Calu3 (cell line): ENCODE data around the gene VPS51. TPM values are rescaled to one million over a fixed set of nuclear protein-coding genes. Genes with fewer than 3 reads are reported as not detected.

ENCODE experiments used
- BruUV-seq: library from RNA; stranded (reverse); fragments of 400-500 nt; replicated peaks from 2 replicates; lab custom pipeline; 2021; lab: Mats Ljungman, UMichigan
- CTCF ChIA-PET: fragments of 300-600 bp; sonication (Branson Sonifier 250); formaldehyde crosslinking; loops from one replicate; lab custom pipeline; 2022; ENCODE audit warnings: antibody characterized with exemption; lab: Charles Lee
- DNase-seq: peaks from one replicate; pipeline ENCODE4 v3.0.0; 2022
- H3K27ac Mint-ChIP-seq: one replicate; pipeline ENCODE4 v1.8.0; 2022; ENCODE audit warnings: mixed read lengths; ENCODE audit not compliant: unreplicated experiment
- H3K27me3 Mint-ChIP-seq: one replicate; pipeline ENCODE4 v1.8.0; 2022; ENCODE audit warnings: mixed read lengths; ENCODE audit not compliant: unreplicated experiment
- H3K36me3 Mint-ChIP-seq: one replicate; pipeline ENCODE4 v1.8.0; 2022; ENCODE audit warnings: mild to moderate bottlenecking, moderate library complexity, mixed read lengths; ENCODE audit not compliant: insufficient read depth, unreplicated experiment
- H3K4me1 Mint-ChIP-seq: one replicate; pipeline ENCODE4 v1.8.0; 2022; ENCODE audit warnings: mild to moderate bottlenecking, low read depth, mixed read lengths; ENCODE audit not compliant: unreplicated experiment
- H3K4me3 Mint-ChIP-seq: one replicate; pipeline ENCODE4 v1.8.0; 2022; ENCODE audit warnings: mild to moderate bottlenecking, low read depth, moderate library complexity, mixed read lengths; ENCODE audit not compliant: unreplicated experiment
- H3K9me3 Mint-ChIP-seq: one replicate; pipeline ENCODE4 v1.8.0; 2022; ENCODE audit warnings: low read depth, mixed read lengths; ENCODE audit not compliant: unreplicated experiment
- CTCF ChIP-seq: fragments of 200-600 bp; IDR thresholded peaks from one replicate; pipeline ENCODE4 v1.8.0; 2022; ENCODE audit warnings: antibody characterized with exemption; ENCODE audit not compliant: unreplicated experiment
- intact Hi-C: fragments of 100-400 bp; cut with micrococcal nuclease; formaldehyde crosslinking; loops from one replicate; pipeline ENCODE4 v1.10.0; 2022; ENCODE audit not compliant: unreplicated experiment
- total RNA-seq: library from RNA; stranded (reverse); gene quantifications from 2 replicates; pipeline ENCODE4 v1.2.3, GENCODE V29; 2022

The VPS51 gene
- total RNA-seq, 1 experiment from 2014 or later: 78.1 TPM

GRCh38 chr11:65130631-65131416, 34.8 kb downstream of the VPS51 start:
- intact Hi-C loops: no loop called here
- Mint-ChIP-seq H3K27ac (peak overlapping the region; percentile 24), H3K27me3 (no peaks in the 10 kb centered on the region), H3K9me3 (no peaks in the 10 kb centered on the region), H3K36me3 (peaks cover 92% of the 10 kb centered on the region), H3K4me3 (no peak overlapping the region), H3K4me1 (peaks cover 17% of the 10 kb centered on the region)
- no TSS peak for BruUV-seq
- TF ChIP-seq CTCF: no peak
- CTCF ChIA-PET: no interaction called here
- DNase-seq: no peak

GRCh38 chr11:65131417-65131776, 35.4 kb downstream of the VPS51 start:
- no peak for DNase-seq
- no peaks in the 10 kb centered on the region for H3K9me3 Mint-ChIP-seq
- CTCF ChIA-PET: no interaction called here
- intact Hi-C loops: no loop called here
- BruUV-seq: no TSS peak
- peaks cover 90% of the 10 kb centered on the region for H3K36me3 Mint-ChIP-seq
- no peak for TF ChIP-seq CTCF
- H3K4me3 Mint-ChIP-seq: no peak overlapping the region
- H3K4me1 Mint-ChIP-seq: peaks cover 23% of the 10 kb centered on the region
- H3K27ac Mint-ChIP-seq: peak overlapping the region; percentile 24
- no peaks in the 10 kb centered on the region for H3K27me3 Mint-ChIP-seq

GRCh38 chr11:65131895-65132237, 35.9 kb downstream of the VPS51 start:
- Mint-ChIP-seq H3K4me1 (peaks cover 28% of the 10 kb centered on the region), H3K27ac (no peak overlapping the region), H3K36me3 (peaks cover 86% of the 10 kb centered on the region), H3K27me3 (no peaks in the 10 kb centered on the region), H3K4me3 (peak overlapping the region; percentile 99), H3K9me3 (no peaks in the 10 kb centered on the region)
- no peak for DNase-seq
- no peak for TF ChIP-seq CTCF
- CTCF ChIA-PET: no interaction called here
- BruUV-seq: no TSS peak
- intact Hi-C loops: no loop called here

GRCh38 chr11:65132238-65132987, 36.4 kb downstream of the VPS51 start:
- DNase-seq: no peak
- no peak overlapping the region for H3K27ac Mint-ChIP-seq
- H3K4me1 Mint-ChIP-seq: peaks cover 28% of the 10 kb centered on the region
- CTCF ChIA-PET: interaction anchor here (3.4 kb wide), 1 partner anchor 49 kb away, joined by 27 read pairs; the partner anchor contains the start of gene CAPN1
- no TSS peak for BruUV-seq
- H3K27me3 Mint-ChIP-seq: no peaks in the 10 kb centered on the region
- H3K4me3 Mint-ChIP-seq: peak overlapping the region; percentile 99
- H3K36me3 Mint-ChIP-seq: peaks cover 80% of the 10 kb centered on the region
- intact Hi-C loops: no loop called here
- no peaks in the 10 kb centered on the region for H3K9me3 Mint-ChIP-seq
- no peak for TF ChIP-seq CTCF
